Hepatocyte (in vitro differentiated cells): ENCODE measurements around the gene IRX4. TPM values are rescaled to one million over a fixed set of nuclear protein-coding genes. Genes with fewer than 3 reads are reported as not detected.

Source experiments
- DNase-seq: peaks from one replicate; pipeline ENCODE4 v3.0.0-alpha.2; 2016; ENCODE audit warnings: low spot score
- H2AFZ ChIP-seq: fragments of 200-600 bp; sonication (generic); 2 replicates; pipeline ENCODE4 v1.6.0; 2016; ENCODE audit warnings: antibody characterized with exemption, mild to moderate bottlenecking
- H3K27ac ChIP-seq: fragments of 200-600 bp; sonication (generic); 2 replicates; pipeline ENCODE4 v1.5.1; 2016; ENCODE audit warnings: mild to moderate bottlenecking
- H3K27me3 ChIP-seq: fragments of 200-600 bp; sonication (generic); 2 replicates; pipeline ENCODE4 v1.6.1; 2016
- H3K36me3 ChIP-seq: fragments of 200-600 bp; sonication (generic); replicated peaks from 2 replicates; pipeline ENCODE4 v1.5.1; 2016; ENCODE audit warnings: low read depth; ENCODE audit not compliant: insufficient read depth
- H3K4me1 ChIP-seq: fragments of 200-600 bp; sonication (generic); 2 replicates; pipeline ENCODE4 v1.5.1; 2016; ENCODE audit warnings: mild to moderate bottlenecking, moderate library complexity; ENCODE audit not compliant: insufficient read depth
- H3K4me2 ChIP-seq: fragments of 200-600 bp; sonication (generic); 2 replicates; pipeline ENCODE4 v1.6.0; 2016
- H3K4me3 ChIP-seq: fragments of 200-600 bp; sonication (generic); 2 replicates; pipeline ENCODE4 v1.5.1; 2016; ENCODE audit warnings: mild to moderate bottlenecking
- H3K79me2 ChIP-seq: fragments of 200-600 bp; sonication (generic); 2 replicates; pipeline ENCODE4 v1.6.0; 2017; ENCODE audit warnings: mild to moderate bottlenecking
- H3K9me2 ChIP-seq: fragments of 200-600 bp; sonication (generic); replicated peaks from 2 replicates; pipeline ENCODE4 v1.6.0; 2017; ENCODE audit warnings: mild to moderate bottlenecking; ENCODE audit not compliant: insufficient read depth
- H3K9me3 ChIP-seq: fragments of 200-600 bp; sonication (generic); 2 replicates; pipeline ENCODE4 v1.5.1; 2016; ENCODE audit warnings: low read depth, mild to moderate bottlenecking
- H4K20me1 ChIP-seq: fragments of 200-600 bp; sonication (generic); 2 replicates; pipeline ENCODE4 v1.6.0; 2016; ENCODE audit warnings: mild to moderate bottlenecking; ENCODE audit not compliant: insufficient read depth, poor library complexity, severe bottlenecking
- CTCF ChIP-seq: fragments of 200-600 bp; sonication (generic); IDR thresholded peaks from 2 replicates; pipeline ENCODE4 v1.5.1; 2016; ENCODE audit warnings: antibody characterized with exemption, mild to moderate bottlenecking; ENCODE audit not compliant: poor library complexity
- EZH2 ChIP-seq: fragments of 200-600 bp; sonication (generic); IDR thresholded peaks from 2 replicates; pipeline ENCODE4 v1.6.1; 2016; ENCODE audit warnings: antibody characterized with exemption, mild to moderate bottlenecking, borderline replicate concordance
- EZH2phosphoT487 ChIP-seq: fragments of 200-600 bp; sonication (generic); IDR thresholded peaks from one replicate; pipeline ENCODE4 v1.6.1; 2018; ENCODE audit warnings: antibody characterized with exemption, mild to moderate bottlenecking, low read depth, moderate library complexity; ENCODE audit not compliant: unreplicated experiment, severe bottlenecking
- WGBS: methylation state at CpG from one replicate; pipeline ENCODE4 v1.1.6; 2016; ENCODE audit warnings: low lambda C conversion rate; ENCODE audit errors: missing lambda C conversion rate; 5-methylcytosine and 5-hydroxymethylcytosine counted together
- polyA plus RNA-seq: library from polyadenylated mRNA; unstranded; fragments of >200 nt; fragmentation: Nextera tagmentation; extraction: Ambion mirVana; gene quantifications from 2 replicates; pipeline ENCODE4 v1.2.1, GENCODE V29; 2016
- total RNA-seq: library from RNA; depleted of rRNA; stranded (reverse); fragments of >200 nt; gene quantifications from 2 replicates; pipeline ENCODE4 v1.2.3, GENCODE V29; 2014

The IRX4 gene
- total and polyA plus RNA-seq, 2 experiments from 2014 or later: not detected

- no peak overlapping the region for H2AFZ ChIP-seq
- H3K79me2 ChIP-seq: no peaks in the 10 kb centered on the region
- WGBS: 7% methylated on average over 22 of the region's 24 CpGs
- no peak overlapping the region for H3K4me3 ChIP-seq
- H3K27ac ChIP-seq: no peak overlapping the region
- no peaks in the 10 kb centered on the region for H3K9me3 ChIP-seq
- no peak for DNase-seq
- no peaks in the 10 kb centered on the region for H3K9me2 ChIP-seq
- peaks cover 95% of the 10 kb centered on the region for H3K27me3 ChIP-seq
- no peaks in the 10 kb centered on the region for H3K36me3 ChIP-seq
- peaks cover 16% of the 10 kb centered on the region for H3K4me1 ChIP-seq
- peaks cover 2% of the 10 kb centered on the region for H4K20me1 ChIP-seq
- H3K4me2 ChIP-seq: no peak overlapping the region
- TF ChIP-seq CTCF: no peak
- TF ChIP-seq EZH2phosphoT487: peak; percentile 27
- peak; percentile 10 for TF ChIP-seq EZH2
Measured at GRCh38 chr5:1884678-1885403, 2.1 kb upstream of the IRX4 start.

GRCh38 chr5:1883925-1884677, 1.4 kb upstream of the IRX4 start:
- no peaks in the 10 kb centered on the region for H3K9me3 ChIP-seq
- H3K4me3 ChIP-seq: no peak overlapping the region
- H3K79me2 ChIP-seq: no peaks in the 10 kb centered on the region
- H3K4me2 ChIP-seq: peak overlapping the region; percentile 81
- H3K36me3 ChIP-seq: no peaks in the 10 kb centered on the region
- H3K27me3 ChIP-seq: peaks cover 95% of the 10 kb centered on the region
- DNase-seq: no peak
- H3K4me1 ChIP-seq: peaks cover 16% of the 10 kb centered on the region
- TF ChIP-seq EZH2phosphoT487: peak; percentile 71
- no peak for TF ChIP-seq CTCF
- TF ChIP-seq EZH2: peak; percentile 92
- peaks cover 2% of the 10 kb centered on the region for H4K20me1 ChIP-seq
- no peak overlapping the region for H2AFZ ChIP-seq
- no peaks in the 10 kb centered on the region for H3K9me2 ChIP-seq
- H3K27ac ChIP-seq: no peak overlapping the region
- 6% methylated on average over 47 of the region's 49 CpGs for WGBS

GRCh38 chr5:1883120-1883924, 597 bp upstream of the IRX4 start:
- TF ChIP-seq EZH2phosphoT487 (peak; percentile 82), EZH2 (peak; percentile 72), CTCF (no peak)
- Histone ChIP-seq H3K4me1 (peaks cover 16% of the 10 kb centered on the region), H3K27ac (no peak overlapping the region), H3K4me2 (peak overlapping the region; percentile 81), H3K9me2 (no peaks in the 10 kb centered on the region), H3K9me3 (no peaks in the 10 kb centered on the region), H4K20me1 (peaks cover 2% of the 10 kb centered on the region), H3K79me2 (no peaks in the 10 kb centered on the region), H3K27me3 (peaks cover 95% of the 10 kb centered on the region), H2AFZ (peak overlapping the region; percentile 66), H3K4me3 (no peak overlapping the region), H3K36me3 (no peaks in the 10 kb centered on the region)
- peak; percentile 41 for DNase-seq
- WGBS: under 1% methylated on average over 50 of the region's 78 CpGs
